ENCODE measurements around the gene TM4SF4. TPM values are rescaled to one million over a fixed set of nuclear protein-coding genes. Genes with fewer than 3 reads are reported as not detected.

TM4SF4 gene
- polyA plus RNA-seq, 2 donors, result 0.02 to 0.12 TPM

DNA sequence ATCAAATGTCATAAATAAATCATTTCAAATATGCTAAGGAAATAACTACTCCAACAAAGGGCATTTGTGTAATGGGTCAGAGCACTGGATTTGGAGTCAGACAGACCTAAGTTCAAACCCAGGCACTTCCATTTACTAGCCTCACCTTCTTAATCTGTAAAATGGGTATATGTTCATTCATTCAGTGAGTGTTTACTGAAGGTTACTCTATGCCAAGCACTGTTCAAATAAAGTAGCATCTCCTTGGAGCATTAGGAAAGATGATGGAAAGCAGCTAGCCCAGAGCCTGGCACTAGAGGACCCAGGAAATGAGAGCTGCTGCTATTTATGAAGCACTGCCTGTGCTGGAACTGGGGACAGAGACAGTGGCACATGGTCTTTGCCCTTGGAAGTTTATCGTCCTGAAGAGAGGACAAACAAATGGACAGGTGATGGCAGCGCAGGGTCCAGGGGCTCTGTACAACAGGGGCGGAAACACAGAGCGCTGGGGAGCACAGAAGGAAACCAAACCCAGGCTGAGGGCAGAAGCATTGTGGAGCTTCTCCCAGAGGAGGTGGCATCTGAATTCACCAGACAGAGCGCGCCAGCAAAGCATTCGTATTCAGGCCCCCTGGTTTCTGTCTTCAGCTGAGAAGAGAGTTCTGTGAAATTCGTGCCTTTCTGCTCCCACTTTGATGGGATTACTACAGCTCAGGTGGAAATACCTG, 19.0 kb downstream of the TM4SF4 start:
- no peaks in the 10 kb centered on the region for H3K36me3 ChIP-seq (ENCODE audit: control insufficient read depth in 2 of 2, insufficient read depth in 2 of 2, low read length in 1 of 2)
- 86% methylated on average over 8 of the region's 8 CpGs for WGBS, 2 donors

DNA sequence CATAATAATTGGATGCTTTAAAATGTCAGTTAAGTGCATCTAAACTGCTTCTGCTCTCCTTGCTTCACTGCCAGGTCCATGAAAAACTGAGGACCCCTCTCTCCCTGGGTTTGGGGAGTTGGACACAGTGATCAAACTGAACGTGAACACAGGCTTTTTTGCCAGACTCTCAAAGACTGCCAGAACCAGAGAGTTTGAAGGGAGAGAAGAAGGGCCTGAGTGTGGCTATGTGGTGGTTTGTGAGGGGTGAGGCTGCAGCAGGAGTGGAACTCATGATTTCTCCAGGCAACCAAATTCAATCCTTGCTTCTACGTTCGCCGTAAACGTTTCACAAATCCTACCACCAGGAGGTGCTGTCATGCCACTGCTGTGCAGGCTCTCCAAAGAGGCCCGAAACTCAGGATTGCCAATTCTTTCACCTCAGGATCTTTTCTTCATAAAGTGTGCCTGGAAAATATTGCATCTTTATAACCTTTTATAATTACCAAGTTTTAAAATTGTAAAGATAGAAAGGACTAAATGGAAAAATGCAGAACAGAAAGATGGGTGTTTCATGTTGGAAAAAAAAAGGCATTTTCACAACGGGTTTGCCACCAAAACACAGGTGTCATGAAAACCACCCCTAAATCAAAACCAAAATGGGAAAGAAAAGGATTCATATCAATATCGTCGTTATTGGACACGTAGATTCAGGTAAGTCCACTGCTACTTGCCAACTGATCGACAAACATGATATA, 19.7 kb downstream of the TM4SF4 start:
- Histone ChIP-seq H3K9me3 (ENCODE audit: control insufficient read depth in 2 of 2, insufficient read depth in 1 of 2, low read depth in 1 of 2, low read length in 1 of 2) (no peaks in the 10 kb centered on the region), H3K36me3 (ENCODE audit: control insufficient read depth in 2 of 2, insufficient read depth in 2 of 2, low read length in 1 of 2) (no peaks in the 10 kb centered on the region), H3K27me3 (ENCODE audit: control insufficient read depth in 1 of 2, insufficient read depth in 2 of 2, low read length in 2 of 2) (no peaks in the 10 kb centered on the region), H3K4me3 (ENCODE audit: low read depth in 1 of 2, low read length in 2 of 2) (no peak overlapping the region), H3K4me1 (ENCODE audit: control insufficient read depth in 2 of 2, insufficient read depth in 2 of 2, low read length in 1 of 2) (no peaks in the 10 kb centered on the region), H3K27ac (ENCODE audit: low read depth in 2 of 2, low read length in 1 of 2) (no peak overlapping the region)
- WGBS, 2 donors, result 37 to 41% methylated on average over 11 of the region's 11 CpGs

More for the DNA sequence above, 19.0 kb downstream of the TM4SF4 start:
- H3K4me3 ChIP-seq (ENCODE audit: low read depth in 1 of 2, low read length in 2 of 2), result no peak overlapping the region
- H3K27me3 ChIP-seq (ENCODE audit: control insufficient read depth in 1 of 2, insufficient read depth in 2 of 2, low read length in 2 of 2), result no peaks in the 10 kb centered on the region
- H3K4me1 ChIP-seq (ENCODE audit: control insufficient read depth in 2 of 2, insufficient read depth in 2 of 2, low read length in 1 of 2), result no peaks in the 10 kb centered on the region
- H3K9me3 ChIP-seq (ENCODE audit: control insufficient read depth in 2 of 2, insufficient read depth in 1 of 2, low read depth in 1 of 2, low read length in 1 of 2), result no peaks in the 10 kb centered on the region
- no peak overlapping the region for H3K27ac ChIP-seq (ENCODE audit: low read depth in 2 of 2, low read length in 1 of 2)

DNA sequence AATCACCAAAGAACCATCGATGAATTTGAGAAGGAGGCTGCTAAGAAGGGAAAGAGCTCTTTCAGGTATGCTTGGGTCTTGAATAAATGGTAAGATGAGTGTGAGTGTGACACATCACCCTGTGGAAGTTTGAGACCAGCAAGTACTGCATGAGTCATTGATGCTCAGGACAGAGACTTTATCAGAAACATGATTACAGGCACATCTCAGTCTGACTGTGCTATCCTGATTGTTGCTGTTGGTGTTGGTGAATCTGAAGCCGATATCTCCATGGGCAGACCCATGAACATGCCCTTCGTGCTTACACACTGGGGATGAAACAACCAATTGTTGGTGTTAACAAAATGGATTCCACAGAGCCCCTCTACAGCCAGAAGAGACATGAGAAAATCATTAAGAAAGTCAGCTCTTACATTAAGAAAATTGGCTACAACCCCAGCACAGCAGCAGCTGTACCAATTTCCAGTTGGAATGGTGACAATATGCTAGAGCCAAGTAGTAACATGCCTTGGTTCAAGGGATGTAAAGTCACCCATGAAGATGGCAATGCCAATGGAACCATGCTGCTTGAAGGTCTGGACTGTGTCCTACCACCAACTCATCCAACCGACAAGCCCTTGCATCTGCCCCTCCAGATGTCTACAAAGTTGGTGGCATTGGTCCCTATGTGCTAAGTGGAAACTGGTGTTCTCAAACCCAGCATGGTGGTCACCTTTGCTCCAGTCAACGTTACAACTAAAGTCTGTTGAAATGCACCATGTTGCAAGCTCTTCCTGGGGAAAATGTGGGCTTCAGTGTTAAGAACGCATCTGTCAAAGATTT, 20.5 kb downstream of the TM4SF4 start:
- H3K27ac ChIP-seq (ENCODE audit: low read depth in 2 of 2, low read length in 1 of 2), result no peak overlapping the region
- H3K4me3 ChIP-seq (ENCODE audit: low read depth in 1 of 2, low read length in 2 of 2), result no peak overlapping the region
- no peaks in the 10 kb centered on the region for H3K4me1 ChIP-seq (ENCODE audit: control insufficient read depth in 2 of 2, insufficient read depth in 2 of 2, low read length in 1 of 2)
- H3K36me3 ChIP-seq (ENCODE audit: control insufficient read depth in 2 of 2, insufficient read depth in 2 of 2, low read length in 1 of 2), result no peaks in the 10 kb centered on the region
- 88 to 89% methylated on average over 6 of the region's 6 CpGs for WGBS, 2 donors
- no peaks in the 10 kb centered on the region for H3K27me3 ChIP-seq (ENCODE audit: control insufficient read depth in 1 of 2, insufficient read depth in 2 of 2, low read length in 2 of 2)
- no peaks in the 10 kb centered on the region for H3K9me3 ChIP-seq (ENCODE audit: control insufficient read depth in 2 of 2, insufficient read depth in 1 of 2, low read depth in 1 of 2, low read length in 1 of 2)

DNA sequence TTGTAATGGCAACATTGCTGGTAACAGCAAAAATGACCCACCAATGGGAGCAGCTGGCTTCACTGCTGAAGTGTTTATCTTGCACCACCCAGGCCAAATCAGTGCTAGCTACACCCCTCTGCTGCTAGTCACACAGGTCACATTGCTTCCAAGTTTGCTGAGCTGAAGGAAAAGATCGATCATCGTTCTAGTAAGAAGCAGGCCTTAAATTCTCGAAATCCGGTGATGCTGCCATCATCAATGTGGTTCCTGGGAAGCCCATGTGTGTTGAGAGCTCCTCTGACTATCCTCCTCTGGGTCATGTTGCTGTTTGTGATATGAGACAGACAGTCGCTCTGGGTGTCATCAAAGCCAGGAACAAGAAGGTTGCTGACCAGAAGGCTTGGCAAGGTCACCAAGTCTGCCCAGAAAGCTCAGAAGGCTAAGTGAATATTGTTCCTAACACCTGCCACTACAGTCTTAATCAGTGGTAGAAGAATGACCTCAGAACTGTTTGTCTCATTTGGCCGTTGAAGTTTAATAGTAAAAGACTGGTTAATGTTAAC, 21.2 kb downstream of the TM4SF4 start:
- Histone ChIP-seq H3K4me1 (ENCODE audit: control insufficient read depth in 2 of 2, insufficient read depth in 2 of 2, low read length in 1 of 2) (no peaks in the 10 kb centered on the region), H3K36me3 (ENCODE audit: control insufficient read depth in 2 of 2, insufficient read depth in 2 of 2, low read length in 1 of 2) (no peaks in the 10 kb centered on the region), H3K4me3 (ENCODE audit: low read depth in 1 of 2, low read length in 2 of 2) (no peak overlapping the region), H3K27me3 (ENCODE audit: control insufficient read depth in 1 of 2, insufficient read depth in 2 of 2, low read length in 2 of 2) (no peaks in the 10 kb centered on the region), H3K9me3 (ENCODE audit: control insufficient read depth in 2 of 2, insufficient read depth in 1 of 2, low read depth in 1 of 2, low read length in 1 of 2) (no peaks in the 10 kb centered on the region), H3K27ac (ENCODE audit: low read depth in 2 of 2, low read length in 1 of 2) (no peak overlapping the region)
- 87 to 93% methylated on average over 6 of the region's 6 CpGs for WGBS, 2 donors

DNA sequence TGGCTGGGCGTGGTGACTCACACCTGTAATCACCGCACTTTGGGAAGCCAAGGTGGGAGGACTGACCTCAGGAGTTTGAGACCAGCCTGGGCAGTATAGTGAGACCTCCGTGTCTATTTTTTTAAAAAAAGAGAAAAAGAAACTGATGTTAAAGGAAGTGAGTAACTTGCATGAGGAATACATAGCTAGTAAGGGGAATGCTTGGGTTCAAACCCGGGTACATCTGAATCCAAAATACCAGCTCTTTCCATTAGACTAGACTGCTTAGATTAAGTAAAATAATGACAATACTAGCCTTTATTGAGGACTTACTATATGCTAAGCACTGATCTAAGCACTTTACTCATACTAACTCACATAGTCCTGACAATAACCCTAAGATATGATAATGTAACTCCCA, 22.4 kb downstream of the TM4SF4 start:
- Histone ChIP-seq H3K36me3 (ENCODE audit: control insufficient read depth in 2 of 2, insufficient read depth in 2 of 2, low read length in 1 of 2) (no peaks in the 10 kb centered on the region), H3K4me1 (ENCODE audit: control insufficient read depth in 2 of 2, insufficient read depth in 2 of 2, low read length in 1 of 2) (no peaks in the 10 kb centered on the region), H3K4me3 (ENCODE audit: low read depth in 1 of 2, low read length in 2 of 2) (no peak overlapping the region), H3K9me3 (ENCODE audit: control insufficient read depth in 2 of 2, insufficient read depth in 1 of 2, low read depth in 1 of 2, low read length in 1 of 2) (no peaks in the 10 kb centered on the region), H3K27ac (ENCODE audit: low read depth in 2 of 2, low read length in 1 of 2) (no peak overlapping the region), H3K27me3 (ENCODE audit: control insufficient read depth in 1 of 2, insufficient read depth in 2 of 2, low read length in 2 of 2) (no peaks in the 10 kb centered on the region)
- WGBS, 2 donors, result 91 to 95% methylated on average over 4 of the region's 4 CpGs

DNA sequence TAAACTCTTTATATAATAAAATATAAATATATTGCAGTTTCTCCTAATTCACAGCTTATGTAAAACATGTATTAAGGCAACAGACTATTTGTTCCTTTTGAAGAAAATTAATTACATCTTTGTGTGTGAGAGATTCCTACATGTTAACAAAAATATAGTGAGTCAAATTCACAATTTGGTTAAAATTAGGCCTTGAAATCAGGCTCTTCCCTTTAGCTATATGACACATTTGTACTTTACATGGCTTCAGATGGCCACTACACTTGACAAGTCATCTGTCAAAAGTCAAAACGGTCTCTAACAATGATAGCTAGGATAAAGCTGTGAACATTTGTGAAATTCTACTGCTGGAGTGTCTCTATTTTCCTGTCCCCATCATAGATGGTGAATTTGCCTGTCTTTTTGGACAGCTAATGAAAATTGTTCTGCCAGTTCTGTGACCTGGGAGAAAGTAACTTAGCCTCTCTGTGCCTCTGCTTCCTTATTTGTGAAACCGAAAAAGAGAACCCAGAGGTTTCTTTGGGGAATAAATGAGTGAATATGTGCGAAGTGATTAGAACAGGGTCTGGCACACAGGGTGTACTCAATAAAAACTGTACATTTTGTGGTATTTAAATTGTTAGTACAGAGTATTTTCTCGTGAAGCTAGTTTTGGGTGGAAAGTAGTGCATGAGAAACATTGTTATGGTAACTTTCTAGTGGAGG, 23.6 kb downstream of the TM4SF4 start:
- Histone ChIP-seq H3K4me3 (ENCODE audit: low read depth in 1 of 2, low read length in 2 of 2) (no peak overlapping the region), H3K4me1 (ENCODE audit: control insufficient read depth in 2 of 2, insufficient read depth in 2 of 2, low read length in 1 of 2) (no peaks in the 10 kb centered on the region), H3K36me3 (ENCODE audit: control insufficient read depth in 2 of 2, insufficient read depth in 2 of 2, low read length in 1 of 2) (no peaks in the 10 kb centered on the region), H3K27ac (ENCODE audit: low read depth in 2 of 2, low read length in 1 of 2) (no peak overlapping the region), H3K9me3 (ENCODE audit: control insufficient read depth in 2 of 2, insufficient read depth in 1 of 2, low read depth in 1 of 2, low read length in 1 of 2) (no peaks in the 10 kb centered on the region), H3K27me3 (ENCODE audit: control insufficient read depth in 1 of 2, insufficient read depth in 2 of 2, low read length in 2 of 2) (no peaks in the 10 kb centered on the region)
- 57% methylated on average over 4 of the region's 4 CpGs for WGBS, 2 donors

DNA sequence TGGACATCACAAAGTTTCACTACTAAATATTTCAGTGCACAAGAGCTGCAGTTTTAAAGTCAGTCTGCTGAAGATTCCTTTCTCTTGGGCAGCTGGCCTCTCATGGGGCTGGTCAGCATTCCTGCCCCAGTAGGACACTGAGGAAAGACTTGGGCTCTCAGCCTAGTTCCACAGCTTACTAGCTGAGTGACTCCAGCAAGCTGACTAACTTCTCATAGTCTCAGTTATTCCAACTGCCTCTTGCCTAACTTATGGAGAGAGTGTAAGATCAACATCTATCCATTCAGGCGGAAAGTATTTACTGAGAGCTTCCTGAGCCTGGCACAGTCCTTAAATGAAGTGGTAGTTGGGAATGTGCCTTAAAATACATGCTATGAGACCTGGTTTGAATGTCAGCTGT, 27.0 kb downstream of the TM4SF4 start:
- H3K27me3 ChIP-seq (ENCODE audit: control insufficient read depth in 1 of 2, insufficient read depth in 2 of 2, low read length in 2 of 2), result no peaks in the 10 kb centered on the region
- H3K27ac ChIP-seq (ENCODE audit: low read depth in 2 of 2, low read length in 1 of 2), result no peak overlapping the region
- 89 to 96% methylated on average over 1 of the region's 1 CpG for WGBS, 2 donors
- no peaks in the 10 kb centered on the region for H3K36me3 ChIP-seq (ENCODE audit: control insufficient read depth in 2 of 2, insufficient read depth in 2 of 2, low read length in 1 of 2)
- H3K4me1 ChIP-seq (ENCODE audit: control insufficient read depth in 2 of 2, insufficient read depth in 2 of 2, low read length in 1 of 2), result no peaks in the 10 kb centered on the region
- no peaks in the 10 kb centered on the region for H3K9me3 ChIP-seq (ENCODE audit: control insufficient read depth in 2 of 2, insufficient read depth in 1 of 2, low read depth in 1 of 2, low read length in 1 of 2)
- no peak overlapping the region for H3K4me3 ChIP-seq (ENCODE audit: low read depth in 1 of 2, low read length in 2 of 2)

DNA sequence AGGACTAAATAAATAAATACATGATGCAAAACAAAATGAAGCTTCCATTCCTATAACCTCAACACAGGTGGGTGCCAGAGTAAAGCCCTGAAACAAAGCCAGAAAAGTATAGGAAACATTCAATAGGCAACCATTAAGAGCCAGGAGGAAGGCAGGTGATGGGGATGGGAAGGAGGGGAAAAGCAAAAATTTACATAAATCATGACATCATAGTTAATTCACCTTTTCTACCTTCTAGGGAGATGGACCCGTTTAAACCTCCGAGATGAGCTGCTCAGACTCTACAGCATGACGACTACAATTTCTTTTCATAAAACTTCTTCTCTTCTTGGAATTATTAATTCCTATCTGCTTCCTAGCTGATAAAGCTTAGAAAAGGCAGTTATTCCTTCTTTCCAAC, 27.9 kb downstream of the TM4SF4 start:
- 75 to 87% methylated on average over 3 of the region's 3 CpGs for WGBS, 2 donors
- H3K4me1 ChIP-seq (ENCODE audit: control insufficient read depth in 2 of 2, insufficient read depth in 2 of 2, low read length in 1 of 2), result peaks cover 0 to 2% of the 10 kb centered on the region in 2 donors
- H3K27me3 ChIP-seq (ENCODE audit: control insufficient read depth in 1 of 2, insufficient read depth in 2 of 2, low read length in 2 of 2), result no peaks in the 10 kb centered on the region
- H3K9me3 ChIP-seq (ENCODE audit: control insufficient read depth in 2 of 2, insufficient read depth in 1 of 2, low read depth in 1 of 2, low read length in 1 of 2), result no peaks in the 10 kb centered on the region
- H3K27ac ChIP-seq (ENCODE audit: low read depth in 2 of 2, low read length in 1 of 2), result no peak overlapping the region
- H3K4me3 ChIP-seq (ENCODE audit: low read depth in 1 of 2, low read length in 2 of 2), result no peak overlapping the region
- no peaks in the 10 kb centered on the region for H3K36me3 ChIP-seq (ENCODE audit: control insufficient read depth in 2 of 2, insufficient read depth in 2 of 2, low read length in 1 of 2)

DNA sequence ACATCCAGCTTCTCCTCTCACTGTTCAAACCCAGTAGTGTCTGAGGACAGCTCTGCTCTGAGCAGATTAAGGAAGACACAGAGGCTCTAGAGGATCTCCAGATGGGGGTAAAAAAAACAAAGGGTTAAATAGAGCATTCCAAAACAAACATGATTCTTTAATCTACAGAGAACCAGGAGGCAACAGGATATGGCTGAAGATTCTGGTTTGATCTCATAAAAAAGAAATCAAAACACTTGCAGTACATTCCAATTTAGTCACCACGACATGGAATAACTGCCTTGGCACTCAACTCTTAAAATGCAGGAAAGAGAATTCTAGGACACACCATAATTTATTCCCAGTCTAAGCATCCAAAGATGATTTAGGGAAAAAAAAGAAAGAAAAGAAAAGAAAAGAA, 32.0 kb downstream of the TM4SF4 start:
- no peaks in the 10 kb centered on the region for H3K9me3 ChIP-seq (ENCODE audit: control insufficient read depth in 2 of 2, insufficient read depth in 1 of 2, low read depth in 1 of 2, low read length in 1 of 2)
- H3K36me3 ChIP-seq (ENCODE audit: control insufficient read depth in 2 of 2, insufficient read depth in 2 of 2, low read length in 1 of 2), result no peaks in the 10 kb centered on the region
- no peak overlapping the region for H3K27ac ChIP-seq (ENCODE audit: low read depth in 2 of 2, low read length in 1 of 2)
- H3K4me1 ChIP-seq (ENCODE audit: control insufficient read depth in 2 of 2, insufficient read depth in 2 of 2, low read length in 1 of 2), result peaks cover 0 to 5% of the 10 kb centered on the region in 2 donors
- no peaks in the 10 kb centered on the region for H3K27me3 ChIP-seq (ENCODE audit: control insufficient read depth in 1 of 2, insufficient read depth in 2 of 2, low read length in 2 of 2)
- WGBS, 2 donors, result 30 to 44% methylated on average over 1 of the region's 1 CpG
- H3K4me3 ChIP-seq (ENCODE audit: low read depth in 1 of 2, low read length in 2 of 2), result no peak overlapping the region
